LNCaP clone FGC (cell line): ENCODE results near the gene GPATCH11.

Experiments used
- DNase-seq: peaks from one replicate; pipeline ENCODE4 v3.0.0-alpha.2; 2011; ENCODE audit warnings: low read depth
- H3K4me3 ChIP-seq: 2 replicates; pipeline ENCODE4 v1.5.1; 2011; ENCODE audit warnings: mild to moderate bottlenecking, low read depth, low read length, control low read depth
- TF ChIP-seq, protein P1 (sequence below): IDR thresholded peaks from 2 replicates; pipeline ENCODE4 v1.5.1; 2012; ENCODE audit warnings: mild to moderate bottlenecking; ENCODE audit not compliant: control insufficient read depth, insufficient read depth; ENCODE audit errors: extremely low read depth

The GPATCH11 gene

DNA sequence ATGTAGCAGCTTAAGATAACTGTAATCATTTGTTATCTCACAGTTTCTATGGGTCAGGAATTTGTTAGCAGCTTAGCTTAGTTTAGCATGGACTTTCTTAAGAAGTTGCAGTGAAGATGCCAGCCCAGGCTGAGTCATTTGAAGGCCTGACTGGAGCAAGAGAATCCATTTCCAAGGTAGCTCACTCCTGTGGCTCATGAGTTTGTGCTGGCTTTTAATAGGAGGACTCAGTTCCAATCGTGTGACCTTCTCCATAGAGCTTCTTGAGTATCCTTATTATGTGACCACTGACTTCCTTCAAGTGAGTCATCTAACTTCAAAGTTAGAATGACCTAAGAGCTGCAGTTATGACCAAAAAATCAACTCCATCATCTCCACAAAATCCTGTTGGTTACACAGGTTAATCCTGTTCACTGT lies 1.4 kb downstream of the GPATCH11 start:
- TF ChIP-seq, protein P1, sequence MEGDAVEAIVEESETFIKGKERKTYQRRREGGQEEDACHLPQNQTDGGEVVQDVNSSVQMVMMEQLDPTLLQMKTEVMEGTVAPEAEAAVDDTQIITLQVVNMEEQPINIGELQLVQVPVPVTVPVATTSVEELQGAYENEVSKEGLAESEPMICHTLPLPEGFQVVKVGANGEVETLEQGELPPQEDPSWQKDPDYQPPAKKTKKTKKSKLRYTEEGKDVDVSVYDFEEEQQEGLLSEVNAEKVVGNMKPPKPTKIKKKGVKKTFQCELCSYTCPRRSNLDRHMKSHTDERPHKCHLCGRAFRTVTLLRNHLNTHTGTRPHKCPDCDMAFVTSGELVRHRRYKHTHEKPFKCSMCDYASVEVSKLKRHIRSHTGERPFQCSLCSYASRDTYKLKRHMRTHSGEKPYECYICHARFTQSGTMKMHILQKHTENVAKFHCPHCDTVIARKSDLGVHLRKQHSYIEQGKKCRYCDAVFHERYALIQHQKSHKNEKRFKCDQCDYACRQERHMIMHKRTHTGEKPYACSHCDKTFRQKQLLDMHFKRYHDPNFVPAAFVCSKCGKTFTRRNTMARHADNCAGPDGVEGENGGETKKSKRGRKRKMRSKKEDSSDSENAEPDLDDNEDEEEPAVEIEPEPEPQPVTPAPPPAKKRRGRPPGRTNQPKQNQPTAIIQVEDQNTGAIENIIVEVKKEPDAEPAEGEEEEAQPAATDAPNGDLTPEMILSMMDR, result no peak
- H3K4me3 ChIP-seq, result no peak overlapping the region
- no peak for DNase-seq

DNA sequence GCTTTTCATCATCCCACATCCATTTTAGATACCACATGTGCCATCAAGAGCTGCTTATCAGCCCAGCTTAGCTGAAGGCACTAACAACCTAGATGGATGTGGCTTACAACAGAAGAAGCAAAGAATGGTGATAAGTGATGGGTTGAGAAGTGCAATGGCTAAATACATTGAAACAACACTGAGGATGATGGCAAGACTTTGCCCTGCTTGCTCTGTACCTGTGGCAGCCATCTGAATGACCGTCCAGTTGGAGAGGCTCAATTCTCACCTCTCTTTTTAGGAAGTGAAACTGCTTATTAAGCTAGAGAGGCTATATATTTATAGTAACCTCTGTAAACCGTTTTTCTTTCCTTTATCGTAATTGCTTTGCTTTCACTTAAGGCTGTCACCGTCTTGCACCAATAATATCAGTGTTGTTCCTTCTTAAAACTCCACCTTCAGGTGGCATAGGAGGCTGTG lies 5.7 kb downstream of the GPATCH11 start:
- TF ChIP-seq, protein P1, result no peak
- DNase-seq, result no peak
- no peak overlapping the region for H3K4me3 ChIP-seq

DNA sequence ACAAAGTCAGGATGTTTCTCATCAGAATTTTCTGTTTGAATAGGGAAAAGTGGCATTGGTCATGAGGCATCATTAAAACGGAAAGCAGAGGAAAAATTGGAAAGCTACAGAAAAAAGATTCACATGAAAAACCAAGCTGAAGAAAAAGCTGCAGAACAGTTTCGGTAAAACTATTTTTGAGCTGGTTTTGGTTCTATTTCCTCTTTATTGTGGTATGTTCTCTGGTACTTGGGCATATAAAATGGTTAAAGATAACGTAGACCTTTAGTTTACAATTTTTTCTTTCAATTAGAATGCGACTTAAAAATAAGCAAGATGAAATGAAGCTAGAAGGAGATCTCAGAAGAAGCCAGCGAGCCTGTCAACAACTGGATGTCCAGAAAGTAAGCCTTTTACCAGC lies 7.6 kb downstream of the GPATCH11 start:
- no peak for DNase-seq
- TF ChIP-seq, protein P1, result no peak
- H3K4me3 ChIP-seq, result no peak overlapping the region

DNA sequence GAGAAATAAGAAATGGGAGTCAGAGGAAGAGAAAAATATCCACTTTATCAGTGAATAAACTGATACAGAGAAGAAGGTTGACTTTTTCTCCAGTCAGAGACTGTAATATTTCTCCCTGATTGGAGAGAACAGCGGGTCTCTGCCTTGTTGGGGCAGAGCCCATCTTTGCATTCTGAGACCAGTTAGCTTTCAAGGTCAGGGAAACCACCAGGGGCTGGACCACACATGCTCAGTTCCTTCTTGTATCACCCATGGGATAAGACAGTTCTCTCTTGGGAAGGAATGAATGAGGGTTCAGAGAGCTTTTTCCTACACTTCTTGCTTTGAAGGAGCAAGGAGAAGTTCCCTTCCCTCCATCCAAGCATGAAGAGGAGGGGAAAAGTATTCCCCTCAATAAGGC lies 12.2 kb downstream of the GPATCH11 start:
- no peak for DNase-seq
- no peak overlapping the region for H3K4me3 ChIP-seq
- TF ChIP-seq, protein P1, result no peak

DNA sequence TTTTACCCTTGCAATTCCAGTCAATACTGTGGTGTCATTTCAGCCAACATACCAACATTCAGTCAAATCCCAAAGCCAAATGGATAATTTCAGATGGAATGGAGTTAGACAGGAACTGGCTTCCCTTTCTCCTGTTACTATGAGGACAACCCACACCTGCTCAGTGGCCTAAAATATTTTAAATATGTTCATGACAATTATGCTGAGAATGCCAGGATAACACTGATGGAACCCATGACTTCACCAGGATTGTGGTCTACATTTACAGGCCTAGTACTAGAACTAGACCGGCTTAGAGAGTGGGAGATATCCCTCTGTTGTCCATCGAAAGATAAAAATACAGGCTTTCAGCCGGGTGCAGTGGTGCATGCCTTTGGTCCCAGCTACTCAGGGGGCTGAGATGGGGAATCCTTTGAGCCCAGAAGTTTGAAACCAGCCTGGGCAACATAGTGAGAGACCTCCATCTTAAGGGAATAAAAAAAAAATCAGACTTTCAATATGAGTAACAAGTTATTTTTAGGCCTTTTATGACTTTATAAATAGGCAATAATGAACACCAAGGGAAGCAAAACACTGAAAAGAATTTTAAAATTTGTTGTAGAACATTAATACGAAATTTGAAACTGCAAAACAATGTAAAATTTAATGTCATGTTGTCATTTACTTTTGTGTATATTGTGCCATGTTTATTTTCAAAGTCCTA lies 14.2 kb downstream of the GPATCH11 start:
- no peak overlapping the region for H3K4me3 ChIP-seq
- TF ChIP-seq, protein P1, result no peak
- no peak for DNase-seq

DNA sequence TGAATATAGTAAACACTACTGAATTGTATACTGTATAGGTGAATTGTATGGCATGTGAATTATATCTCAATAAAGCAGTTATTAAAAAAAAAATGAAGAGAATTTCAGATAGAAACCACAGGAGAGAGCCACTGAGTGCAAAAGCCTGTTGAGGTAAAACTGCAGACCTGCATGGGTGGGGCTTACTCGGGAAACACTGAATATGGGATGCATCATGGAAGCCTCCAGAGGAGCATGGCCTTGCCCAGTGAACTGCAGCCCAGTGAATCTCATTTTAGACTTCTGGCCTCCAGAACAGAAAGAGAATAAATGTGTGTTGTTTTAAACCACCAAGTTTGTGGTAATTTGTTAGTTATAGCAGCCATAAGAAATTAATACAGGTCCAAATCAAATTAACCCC lies 15.7 kb downstream of the GPATCH11 start:
- H3K4me3 ChIP-seq, result no peak overlapping the region
- TF ChIP-seq, protein P1, result no peak

DNA sequence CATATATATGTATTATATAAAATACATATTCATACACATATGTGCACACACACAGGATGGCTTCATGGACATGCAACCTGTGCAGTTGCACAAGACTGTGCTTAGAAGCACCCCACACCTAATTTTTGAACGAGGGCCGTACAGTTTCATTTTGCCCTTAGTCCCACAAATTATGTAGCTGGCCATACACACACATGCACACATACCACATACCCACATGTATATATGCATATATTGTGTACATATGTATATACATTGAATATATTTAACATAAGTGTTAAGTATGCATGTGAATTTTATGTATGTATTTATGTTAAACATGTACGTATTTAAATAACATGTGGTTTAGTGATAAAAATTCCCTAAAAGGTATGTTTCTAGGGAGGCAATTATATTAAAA lies 18.3 kb downstream of the GPATCH11 start:
- TF ChIP-seq, protein P1, result no peak
- no peak for DNase-seq

More for the DNA sequence above, 15.7 kb downstream of the GPATCH11 start:
- DNase-seq, result no peak

More for the DNA sequence above, 18.3 kb downstream of the GPATCH11 start:
- H3K4me3 ChIP-seq, result no peak overlapping the region
